ENCODE results near the gene RPS17. TPM values are rescaled to one million over a fixed set of nuclear protein-coding genes. Genes with fewer than 3 reads are reported as not detected.

The RPS17 gene
- total and polyA plus RNA-seq, 2 of the 4 experiments (the other 2 are of a cell fraction): 2,617 to 4,201 TPM

GRCh38 chr15:82552861-82553260 is 12.6 kb upstream of the RPS17 start:
- in situ Hi-C loops (cut with MboI; ENCODE audit: low sequenced_read_pairs): no loop called here
- Histone ChIP-seq H2BK5ac (ENCODE audit: low read depth, low read length, poor library complexity, severe bottlenecking) (no peak overlapping the region), H3K27me3 (ENCODE audit: control insufficient read depth, insufficient read depth, low read length) (no peaks in the 10 kb centered on the region), H3K79me1 (ENCODE audit: low read depth in 1 of 2, low read length in 2 of 2) (no peaks in the 10 kb centered on the region), H3K27ac (ENCODE audit: insufficient read depth, low read length) (no peak overlapping the region), H3K4me3 (ENCODE audit: insufficient read depth, low read depth, low read length) (no peak overlapping the region), H3K56ac (ENCODE audit: extremely low read depth, insufficient read depth, low read length) (no peak overlapping the region), H2BK20ac (ENCODE audit: low read depth, low read length) (no peak overlapping the region), H2AK9ac (replicated peaks; ENCODE audit: low read depth, low read length, poor library complexity) (no peak overlapping the region), H3K4ac (ENCODE audit: low read depth, low read length) (no peak overlapping the region), H2BK15ac (ENCODE audit: low read depth, low read length) (no peak overlapping the region), H3K9me1 (ENCODE audit: insufficient read depth, low read length) (no peaks in the 10 kb centered on the region; the same call in 1 of the 2 replicates), H3K4me1 (ENCODE audit: control insufficient read depth, insufficient read depth, low read length) (no peaks in the 10 kb centered on the region), H2BK120ac (ENCODE audit: low read depth, low read length) (no peak overlapping the region), H2AFZ (replicated peaks; ENCODE audit: low read length, poor library complexity) (no peak overlapping the region), H4K20me1 (ENCODE audit: insufficient read depth, low read length) (no peaks in the 10 kb centered on the region), H3K18ac (ENCODE audit: low read depth, low read length) (no peak overlapping the region), H3K9ac (ENCODE audit: low read depth, low read length) (no peak overlapping the region), H4K8ac (ENCODE audit: low read depth in 2 of 2, low read length in 2 of 2) (no peak overlapping the region), H3K9me3 (ENCODE audit: control insufficient read depth, insufficient read depth, low read length) (no peaks in the 10 kb centered on the region), H3K14ac (replicated peaks; ENCODE audit: low read depth, low read length) (no peak overlapping the region), H3K4me2 (ENCODE audit: low read depth, low read length) (no peak overlapping the region), H4K5ac (ENCODE audit: low read depth, low read length) (no peak overlapping the region), H4K91ac (ENCODE audit: insufficient read depth, low read depth, low read length) (no peak overlapping the region), H3K36me3 (ENCODE audit: control insufficient read depth, insufficient read depth, low read length) (peaks cover 2% of the 10 kb centered on the region), H2AK5ac (ENCODE audit: low read depth, low read length) (no peak overlapping the region), H3K23ac (ENCODE audit: low read depth, low read length) (no peak overlapping the region)
- ATAC-seq (ENCODE audit: low read depth) (no peak), DNase-seq (no peak)
- ChIA-PET CTCF (no interaction called here), POLR2A (ENCODE audit: unreplicated experiment) (no interaction called here)
- intact Hi-C loops (cut with micrococcal nuclease): no loop called here
- dilution Hi-C loops (cut with HindIII; ENCODE audit: low sequenced_read_pairs, unreplicated experiment): no loop called here
- TF ChIP-seq ELK1 (IDR thresholded peaks at IDR 0.05; ENCODE audit: borderline replicate concordance, low read depth, low read length) (no peak), FOS (IDR thresholded peaks at IDR 0.05; ENCODE audit: low read depth, low read length) (no peak), POLR2A (IDR thresholded peaks at IDR 0.05; ENCODE audit: low read depth, low read length) (no peak), CHD1 (IDR thresholded peaks at IDR 0.05; ENCODE audit: low read depth, low read length) (no peak), MAFK (IDR thresholded peaks at IDR 0.05; ENCODE audit: low read depth, low read length) (no peak)
- no TSS peak for BruUV-seq (replicated peaks)
- 60% methylated on average over 1 of the region's 2 CpGs; no CpG with 5 or more reads in 1 of the 2 experiments for WGBS, 2 experiments (ENCODE audit: extremely low coverage in 2 of 2, insufficient read length in 1 of 2)

Data from IMR-90 (cell line).